ENCODE measurements around the gene ARAP2.

Gene ARAP2

GRCh38 chr4:36274158-36274557, 29.8 kb upstream of the ARAP2 start:
- Histone ChIP-seq H3K27me3 (ENCODE audit: control insufficient read depth in 3 of 3, insufficient read depth in 3 of 3, low read depth in 1 of 3, low read length in 3 of 3) (no peaks in the 10 kb centered on the region), H3K4me3 (ENCODE audit: low read length in 2 of 2) (no peak overlapping the region), H2BK120ac (ENCODE audit: low read depth, low read length) (no peak overlapping the region), H3K14ac (ENCODE audit: low read length) (no peak overlapping the region), H3K9ac (ENCODE audit: low read depth, low read length, poor library complexity) (no peak overlapping the region), H3K23ac (ENCODE audit: low read depth, low read length, poor library complexity) (no peak overlapping the region), H3K79me1 (ENCODE audit: low read depth, low read length) (no peaks in the 10 kb centered on the region), H3K36me3 (replicated peaks in 1 of 2; ENCODE audit: control insufficient read depth in 2 of 2, insufficient read depth in 2 of 2, low read length in 2 of 2) (no peaks in the 10 kb centered on the region), H3K4ac (ENCODE audit: low read length) (no peak overlapping the region), H2BK12ac (ENCODE audit: low read length) (no peak overlapping the region), H3K4me2 (ENCODE audit: insufficient read depth, low read length, poor library complexity, severe bottlenecking) (no peak overlapping the region), H3K27ac (replicated peaks; ENCODE audit: low read length) (no peak overlapping the region), H3K4me1 (ENCODE audit: control insufficient read depth in 2 of 2, insufficient read depth in 1 of 2, low read depth in 1 of 2, low read length in 2 of 2) (peaks cover 0 to 8% of the 10 kb centered on the region in 2 donors), H3K9me3 (replicated peaks in 1 of 2; ENCODE audit: control insufficient read depth in 2 of 2, insufficient read depth in 1 of 2, low read depth in 1 of 2, low read length in 2 of 2) (no peaks in the 10 kb centered on the region), H3K18ac (ENCODE audit: low read length) (no peak overlapping the region), H4K8ac (ENCODE audit: low read depth, low read length) (no peak overlapping the region), H2AK5ac (ENCODE audit: low read depth, low read length) (no peak overlapping the region), H2AFZ (ENCODE audit: low read length) (no peak overlapping the region), H2BK5ac (ENCODE audit: low read length) (no peak overlapping the region), H2BK15ac (ENCODE audit: low read length) (no peak overlapping the region), H4K91ac (ENCODE audit: low read depth, low read length, poor library complexity) (no peak overlapping the region)
- no peak for DNase-seq (ENCODE audit: low spot score)
- WGBS, 2 donors (ENCODE audit: extremely low coverage in 2 of 2, insufficient read length in 2 of 2, insufficient replicate concordance in 1 of 2): no CpG with 5 or more reads among the region's 4 CpGs

- WGBS, 2 donors (ENCODE audit: extremely low coverage in 2 of 2, insufficient read length in 2 of 2, insufficient replicate concordance in 1 of 2): no CpG with 5 or more reads among the region's 4 CpGs
- Histone ChIP-seq H2BK5ac (ENCODE audit: low read length) (no peak overlapping the region), H2AFZ (ENCODE audit: low read length) (no peak overlapping the region), H3K9ac (ENCODE audit: low read depth, low read length, poor library complexity) (no peak overlapping the region), H3K27me3 (ENCODE audit: control insufficient read depth in 3 of 3, insufficient read depth in 3 of 3, low read depth in 1 of 3, low read length in 3 of 3) (no peaks in the 10 kb centered on the region), H3K27ac (replicated peaks; ENCODE audit: low read length) (no peak overlapping the region), H3K4me3 (ENCODE audit: low read length in 2 of 2) (no peak overlapping the region), H3K36me3 (replicated peaks in 1 of 2; ENCODE audit: control insufficient read depth in 2 of 2, insufficient read depth in 2 of 2, low read length in 2 of 2) (no peaks in the 10 kb centered on the region), H3K18ac (ENCODE audit: low read length) (no peak overlapping the region), H3K9me3 (replicated peaks in 1 of 2; ENCODE audit: control insufficient read depth in 2 of 2, insufficient read depth in 1 of 2, low read depth in 1 of 2, low read length in 2 of 2) (no peaks in the 10 kb centered on the region), H3K4me1 (ENCODE audit: control insufficient read depth in 2 of 2, insufficient read depth in 1 of 2, low read depth in 1 of 2, low read length in 2 of 2) (peaks cover 0 to 12% of the 10 kb centered on the region in 2 donors), H4K91ac (ENCODE audit: low read depth, low read length, poor library complexity) (no peak overlapping the region), H2BK12ac (ENCODE audit: low read length) (no peak overlapping the region), H2AK5ac (ENCODE audit: low read depth, low read length) (no peak overlapping the region), H3K79me1 (ENCODE audit: low read depth, low read length) (no peaks in the 10 kb centered on the region), H4K8ac (ENCODE audit: low read depth, low read length) (no peak overlapping the region), H3K14ac (ENCODE audit: low read length) (no peak overlapping the region), H3K23ac (ENCODE audit: low read depth, low read length, poor library complexity) (no peak overlapping the region), H2BK15ac (ENCODE audit: low read length) (no peak overlapping the region), H2BK120ac (ENCODE audit: low read depth, low read length) (no peak overlapping the region), H3K4ac (ENCODE audit: low read length) (no peak overlapping the region), H3K4me2 (ENCODE audit: insufficient read depth, low read length, poor library complexity, severe bottlenecking) (no peak overlapping the region)
- no peak for DNase-seq (ENCODE audit: low spot score)
Observed at GRCh38 chr4:36273276-36273675, 29.0 kb upstream of the ARAP2 start.

GRCh38 chr4:36269533-36270173, 25.3 kb upstream of the ARAP2 start:
- Histone ChIP-seq H3K9me3 (replicated peaks in 1 of 2; ENCODE audit: control insufficient read depth in 2 of 2, insufficient read depth in 1 of 2, low read depth in 1 of 2, low read length in 2 of 2) (no peaks in the 10 kb centered on the region), H4K91ac (ENCODE audit: low read depth, low read length, poor library complexity) (no peak overlapping the region), H2BK5ac (ENCODE audit: low read length) (no peak overlapping the region), H3K23ac (ENCODE audit: low read depth, low read length, poor library complexity) (no peak overlapping the region), H3K27me3 (ENCODE audit: control insufficient read depth in 3 of 3, insufficient read depth in 3 of 3, low read depth in 1 of 3, low read length in 3 of 3) (no peaks in the 10 kb centered on the region), H2BK120ac (ENCODE audit: low read depth, low read length) (no peak overlapping the region), H3K79me1 (ENCODE audit: low read depth, low read length) (no peaks in the 10 kb centered on the region), H3K18ac (ENCODE audit: low read length) (no peak overlapping the region), H2AFZ (ENCODE audit: low read length) (no peak overlapping the region), H3K14ac (ENCODE audit: low read length) (no peak overlapping the region), H2AK5ac (ENCODE audit: low read depth, low read length) (no peak overlapping the region), H3K4ac (ENCODE audit: low read length) (no peak overlapping the region), H2BK12ac (ENCODE audit: low read length) (no peak overlapping the region), H3K4me3 (ENCODE audit: low read length in 2 of 2) (no peak overlapping the region), H3K27ac (replicated peaks; ENCODE audit: low read length) (no peak overlapping the region), H3K36me3 (replicated peaks in 1 of 2; ENCODE audit: control insufficient read depth in 2 of 2, insufficient read depth in 2 of 2, low read length in 2 of 2) (no peaks in the 10 kb centered on the region), H3K9ac (ENCODE audit: low read depth, low read length, poor library complexity) (no peak overlapping the region), H3K4me1 (ENCODE audit: control insufficient read depth in 2 of 2, insufficient read depth in 1 of 2, low read depth in 1 of 2, low read length in 2 of 2) (peaks cover 0 to 12% of the 10 kb centered on the region in 2 donors), H2BK15ac (ENCODE audit: low read length) (no peak overlapping the region), H4K8ac (ENCODE audit: low read depth, low read length) (no peak overlapping the region), H3K4me2 (ENCODE audit: insufficient read depth, low read length, poor library complexity, severe bottlenecking) (no peak overlapping the region)
- no CpG with 5 or more reads among the region's 5 CpGs for WGBS, 2 donors (ENCODE audit: extremely low coverage in 2 of 2, insufficient read length in 2 of 2, insufficient replicate concordance in 1 of 2)
- no peak for DNase-seq (ENCODE audit: low spot score)

- no peak overlapping the region for H2BK12ac ChIP-seq (ENCODE audit: low read length)
- WGBS, 2 donors (ENCODE audit: extremely low coverage in 2 of 2, insufficient read length in 2 of 2, insufficient replicate concordance in 1 of 2): no CpG with 5 or more reads among the region's 4 CpGs
- no peak for DNase-seq (ENCODE audit: low spot score)
Observed at GRCh38 chr4:36269101-36269500, 24.8 kb upstream of the ARAP2 start.

More at GRCh38 chr4:36269101-36269500, 24.8 kb upstream of the ARAP2 start:
- Histone ChIP-seq H3K4me2 (ENCODE audit: insufficient read depth, low read length, poor library complexity, severe bottlenecking) (no peak overlapping the region), H4K91ac (ENCODE audit: low read depth, low read length, poor library complexity) (no peak overlapping the region), H3K4me1 (ENCODE audit: control insufficient read depth in 2 of 2, insufficient read depth in 1 of 2, low read depth in 1 of 2, low read length in 2 of 2) (peaks cover 0 to 12% of the 10 kb centered on the region in 2 donors), H3K14ac (ENCODE audit: low read length) (no peak overlapping the region), H2BK120ac (ENCODE audit: low read depth, low read length) (no peak overlapping the region), H3K18ac (ENCODE audit: low read length) (no peak overlapping the region), H3K36me3 (replicated peaks in 1 of 2; ENCODE audit: control insufficient read depth in 2 of 2, insufficient read depth in 2 of 2, low read length in 2 of 2) (no peaks in the 10 kb centered on the region), H3K23ac (ENCODE audit: low read depth, low read length, poor library complexity) (no peak overlapping the region), H3K79me1 (ENCODE audit: low read depth, low read length) (no peaks in the 10 kb centered on the region), H3K4ac (ENCODE audit: low read length) (no peak overlapping the region), H2AFZ (ENCODE audit: low read length) (no peak overlapping the region), H3K27ac (replicated peaks; ENCODE audit: low read length) (no peak overlapping the region), H4K8ac (ENCODE audit: low read depth, low read length) (no peak overlapping the region), H3K27me3 (ENCODE audit: control insufficient read depth in 3 of 3, insufficient read depth in 3 of 3, low read depth in 1 of 3, low read length in 3 of 3) (no peaks in the 10 kb centered on the region), H3K9me3 (replicated peaks in 1 of 2; ENCODE audit: control insufficient read depth in 2 of 2, insufficient read depth in 1 of 2, low read depth in 1 of 2, low read length in 2 of 2) (no peaks in the 10 kb centered on the region), H2BK5ac (ENCODE audit: low read length) (no peak overlapping the region), H2BK15ac (ENCODE audit: low read length) (no peak overlapping the region), H2AK5ac (ENCODE audit: low read depth, low read length) (no peak overlapping the region), H3K4me3 (ENCODE audit: low read length in 2 of 2) (no peak overlapping the region), H3K9ac (ENCODE audit: low read depth, low read length, poor library complexity) (no peak overlapping the region)
